SK-N-SH (cell line): ENCODE results near the gene PACSIN2. TPM values are rescaled to one million over a fixed set of nuclear protein-coding genes. Genes with fewer than 3 reads are reported as not detected.
A peak's percentile ranks its signal among the peaks of the same experiment; 100 is the strongest.

Source experiments
- CTCF ChIA-PET: fragments of 300-600, 350-600 bp; formaldehyde crosslinking; extraction: SDS; loops from one replicate; lab custom pipeline; 2021; lab: Yijun Ruan, JAX
- POLR2A ChIA-PET: fragments of 350-600 bp; sonication (Branson Sonifier 250); formaldehyde crosslinking; extraction: SDS; loops from one replicate; lab custom pipeline; 2020; ENCODE audit warnings: antibody characterized with exemption, inconsistent platforms; lab: Yijun Ruan, JAX
- DNase-seq: peaks from one replicate; pipeline ENCODE4 v3.0.0; 2012
- H2AFZ ChIP-seq: fragments of 200-600 bp; sonication (generic); 2 replicates; pipeline ENCODE4 v1.8.1; 2016; ENCODE audit warnings: antibody characterized with exemption, mild to moderate bottlenecking, low read depth
- H3F3A ChIP-seq: fragments of 200-600 bp; sonication (generic); replicated peaks from 2 replicates; pipeline ENCODE3; 2016; ENCODE audit warnings: antibody characterized with exemption, mild to moderate bottlenecking; ENCODE audit not compliant: insufficient read depth
- H3K27ac ChIP-seq, 2 experiments: fragments of 200-500 bp in 1 of 2; fragments of 200-600 bp in 1 of 2; sonication (Bioruptor generic) in 1 of 2; sonication (generic), shearing (Covaris generic) in 1 of 2; 2 replicates each; pipeline versions ENCODE4 v1.5.1 to v1.6.1; 2014 to 2016; ENCODE audit warnings: low read depth in 2 of 2, inconsistent platforms in 1 of 2, low read length in 1 of 2, mild to moderate bottlenecking in 1 of 2, mixed read lengths in 1 of 2
- H3K27me3 ChIP-seq: fragments of 200-600 bp; sonication (generic), shearing (Covaris generic); 2 replicates; pipeline ENCODE4 v1.6.1; 2016; ENCODE audit warnings: mixed run types; ENCODE audit not compliant: insufficient read depth
- H3K36me3 ChIP-seq, 2 experiments: fragments of 200-500 bp in 1 of 2; fragments of 200-600 bp in 1 of 2; sonication (Bioruptor generic) in 1 of 2; sonication (generic) in 1 of 2; replicated peaks in 1 of 2; 2 replicates each; pipeline versions ENCODE3 to v1.5.1; 2014 to 2016; ENCODE audit warnings: low read length in 1 of 2, mild to moderate bottlenecking in 1 of 2; ENCODE audit not compliant: insufficient read depth in 2 of 2, control insufficient read depth in 1 of 2
- H3K4me1 ChIP-seq, 2 experiments: fragments of 200-500 bp in 1 of 2; fragments of 200-600 bp in 1 of 2; sonication (Bioruptor generic) in 1 of 2; sonication (generic), shearing (Covaris generic) in 1 of 2; 2 replicates each; pipeline versions ENCODE4 v1.5.1 to v1.6.1; 2014 to 2016; ENCODE audit warnings: low read depth in 1 of 2, low read length in 1 of 2, mixed run types in 1 of 2; ENCODE audit not compliant: insufficient read depth in 2 of 2, control insufficient read depth in 1 of 2
- H3K4me2 ChIP-seq: fragments of 200-600 bp; sonication (generic), shearing (Covaris generic); 2 replicates; pipeline ENCODE4 v1.6.1; 2017; ENCODE audit warnings: mixed run types
- H3K4me3 ChIP-seq, 2 experiments: fragments of 200-500 bp in 1 of 2; fragments of 200-600 bp in 1 of 2; sonication (Bioruptor generic) in 1 of 2; sonication (generic), shearing (Covaris generic) in 1 of 2; 2 replicates each; pipeline versions ENCODE4 v1.5.1 to v1.8.1; 2014 to 2016; ENCODE audit warnings: low read depth in 2 of 2, inconsistent platforms in 1 of 2, low read length in 1 of 2, mild to moderate bottlenecking in 1 of 2, mixed read lengths in 1 of 2, moderate library complexity in 1 of 2
- H3K79me2 ChIP-seq: fragments of 200-600 bp; sonication (generic); 2 replicates; pipeline ENCODE4 v1.8.1; 2017; ENCODE audit warnings: mild to moderate bottlenecking; ENCODE audit not compliant: insufficient read depth
- H3K9ac ChIP-seq: fragments of 200-600 bp; sonication (generic); 2 replicates; pipeline ENCODE4 v1.6.1; 2017; ENCODE audit warnings: mixed run types
- H3K9me2 ChIP-seq: fragments of 200-600 bp; sonication (generic); 2 replicates; pipeline ENCODE4 v1.6.1; 2017; ENCODE audit warnings: mixed run types
- H3K9me3 ChIP-seq: fragments of 200-600 bp; sonication (generic); 2 replicates; pipeline ENCODE4 v1.6.1; 2017; ENCODE audit warnings: mixed run types, mild to moderate bottlenecking, moderate library complexity
- H4K20me1 ChIP-seq: fragments of 200-600 bp; sonication (generic); 2 replicates; pipeline ENCODE4 v1.6.1; 2017; ENCODE audit warnings: mild to moderate bottlenecking, mixed run types; ENCODE audit not compliant: insufficient read depth
- EP300 ChIP-seq, 2 experiments: IDR thresholded peaks; 2 replicates each; pipeline versions ENCODE4 v1.4.0 to v1.6.1; 2012; ENCODE audit warnings: borderline replicate concordance in 1 of 2, low read depth in 1 of 2, low read length in 1 of 2
- FOSL2 ChIP-seq: IDR thresholded peaks from 2 replicates; pipeline ENCODE4 v1.4.0; 2012; ENCODE audit warnings: low read depth, mild to moderate bottlenecking, moderate library complexity, borderline replicate concordance
- MXI1 ChIP-seq: IDR thresholded peaks from 2 replicates; pipeline ENCODE4 v1.6.1; 2012; ENCODE audit warnings: mild to moderate bottlenecking, low read depth, low read length, improper control_type of control experiment
- POLR2AphosphoS5 ChIP-seq: IDR thresholded peaks from 2 replicates; pipeline ENCODE4 v1.6.1; 2012; ENCODE audit warnings: low read depth, low read length
- RAD21 ChIP-seq: IDR thresholded peaks from 2 replicates; pipeline ENCODE4 v1.6.1; 2012; ENCODE audit warnings: mild to moderate bottlenecking, low read length
- SMC3 ChIP-seq: IDR thresholded peaks from 2 replicates; pipeline ENCODE4 v1.6.1; 2012; ENCODE audit warnings: low read depth, low read length, improper control_type of control experiment
- WGBS: methylation state at CpG from one replicate; pipeline ENCODE4 v1.1.6; 2017; ENCODE audit warnings: low lambda C conversion rate; 5-methylcytosine and 5-hydroxymethylcytosine counted together
- polyA plus RNA-seq, 3 experiments: library from polyadenylated mRNA; depleted of rRNA; stranded (reverse); fragments of >200 nt; gene quantifications; 2 replicates each; pipeline ENCODE4 v1.2.3, GENCODE V29; 2012
- TF ChIP-seq, protein P1 (sequence below): IDR thresholded peaks from 2 replicates; pipeline ENCODE4 v1.6.1; 2012; ENCODE audit warnings: mild to moderate bottlenecking, low read depth, low read length, moderate library complexity
- TF ChIP-seq, protein P2 (sequence below): fragments of 200-600 bp; sonication (generic); IDR thresholded peaks from 2 replicates; pipeline ENCODE4 v1.6.1; 2017; ENCODE audit warnings: antibody characterized with exemption, mild to moderate bottlenecking, moderate library complexity
- TF ChIP-seq, protein P3 (sequence below): IDR thresholded peaks from 2 replicates; pipeline ENCODE4; 2012
- TF ChIP-seq, protein P4 (sequence below): IDR thresholded peaks from 2 replicates; pipeline ENCODE4 v1.4.0; 2012; ENCODE audit warnings: low read depth

PACSIN2 gene
- polyA plus RNA-seq, 1 of the 3 experiments (the other 2 are of a cell fraction) = 60.5 TPM

DNA sequence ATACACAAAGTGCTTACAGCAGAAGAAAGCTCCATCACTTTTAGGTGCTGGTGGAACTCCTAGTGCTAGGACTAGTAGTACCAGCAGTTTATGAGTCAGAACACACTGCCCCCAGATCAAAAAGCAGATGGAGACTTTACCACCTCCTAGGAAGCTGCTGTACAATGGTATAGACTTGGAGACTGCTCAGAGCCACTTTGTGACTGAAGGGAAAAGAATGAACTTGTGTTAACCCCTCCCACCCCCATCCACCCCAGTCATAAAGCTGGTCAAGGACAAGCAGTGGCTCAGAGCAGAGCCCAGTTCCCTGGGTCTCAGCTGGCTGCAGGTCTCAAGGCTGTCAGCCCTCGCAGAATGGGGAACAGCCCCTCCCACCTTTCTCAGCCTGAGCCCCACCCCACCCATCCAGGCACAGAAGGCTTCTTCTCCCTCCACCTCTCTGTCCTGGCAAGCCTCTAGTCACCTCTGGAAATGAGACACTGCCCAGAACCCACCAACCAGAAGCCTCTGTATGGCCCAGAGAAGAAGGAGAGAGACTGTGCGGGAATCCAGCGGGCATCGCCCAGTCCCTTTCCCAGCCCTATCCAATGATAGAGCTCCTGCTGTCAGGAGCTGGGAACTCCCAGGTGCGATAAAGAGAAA, 23.8 kb downstream of the PACSIN2 start:
- H2AFZ ChIP-seq = no peak overlapping the region
- peak overlapping the region in 1 of 2 experiments; percentile 85; a peak in 2 of 4 replicates for H3K27ac ChIP-seq
- DNase-seq = no peak
- no peaks in the 10 kb centered on the region for H3K9me3 ChIP-seq
- peaks cover 8 to 17% of the 10 kb centered on the region in 2 experiments; a peak in 2 of 4 replicates for H3K4me1 ChIP-seq
- H4K20me1 ChIP-seq = peaks cover 18% of the 10 kb centered on the region
- CTCF ChIA-PET = no interaction called here
- WGBS = 81% methylated on average over 3 of the region's 5 CpGs
- POLR2A ChIA-PET = interaction anchor here (1.1 kb wide), 1 partner anchor 24 kb away, joined by 3 read pairs; no protein-coding TSS in a partner anchor
- no peak overlapping the region for H3K4me3 ChIP-seq
- H3F3A ChIP-seq = peaks cover 16% of the 10 kb centered on the region
- TF ChIP-seq EP300 (IDR thresholded peaks at IDR 0.05; ENCODE audit: borderline replicate concordance in 1 of 2, low read depth in 1 of 2, low read length in 1 of 2) = 0 out of 4 replicates have a peak, but pooled peaks of 1 of the 2 experiments have one; percentile 8
- peak; percentile 38 for TF ChIP-seq FOSL2
- TF ChIP-seq, protein P1, sequence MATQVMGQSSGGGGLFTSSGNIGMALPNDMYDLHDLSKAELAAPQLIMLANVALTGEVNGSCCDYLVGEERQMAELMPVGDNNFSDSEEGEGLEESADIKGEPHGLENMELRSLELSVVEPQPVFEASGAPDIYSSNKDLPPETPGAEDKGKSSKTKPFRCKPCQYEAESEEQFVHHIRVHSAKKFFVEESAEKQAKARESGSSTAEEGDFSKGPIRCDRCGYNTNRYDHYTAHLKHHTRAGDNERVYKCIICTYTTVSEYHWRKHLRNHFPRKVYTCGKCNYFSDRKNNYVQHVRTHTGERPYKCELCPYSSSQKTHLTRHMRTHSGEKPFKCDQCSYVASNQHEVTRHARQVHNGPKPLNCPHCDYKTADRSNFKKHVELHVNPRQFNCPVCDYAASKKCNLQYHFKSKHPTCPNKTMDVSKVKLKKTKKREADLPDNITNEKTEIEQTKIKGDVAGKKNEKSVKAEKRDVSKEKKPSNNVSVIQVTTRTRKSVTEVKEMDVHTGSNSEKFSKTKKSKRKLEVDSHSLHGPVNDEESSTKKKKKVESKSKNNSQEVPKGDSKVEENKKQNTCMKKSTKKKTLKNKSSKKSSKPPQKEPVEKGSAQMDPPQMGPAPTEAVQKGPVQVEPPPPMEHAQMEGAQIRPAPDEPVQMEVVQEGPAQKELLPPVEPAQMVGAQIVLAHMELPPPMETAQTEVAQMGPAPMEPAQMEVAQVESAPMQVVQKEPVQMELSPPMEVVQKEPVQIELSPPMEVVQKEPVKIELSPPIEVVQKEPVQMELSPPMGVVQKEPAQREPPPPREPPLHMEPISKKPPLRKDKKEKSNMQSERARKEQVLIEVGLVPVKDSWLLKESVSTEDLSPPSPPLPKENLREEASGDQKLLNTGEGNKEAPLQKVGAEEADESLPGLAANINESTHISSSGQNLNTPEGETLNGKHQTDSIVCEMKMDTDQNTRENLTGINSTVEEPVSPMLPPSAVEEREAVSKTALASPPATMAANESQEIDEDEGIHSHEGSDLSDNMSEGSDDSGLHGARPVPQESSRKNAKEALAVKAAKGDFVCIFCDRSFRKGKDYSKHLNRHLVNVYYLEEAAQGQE = no peak
- TF ChIP-seq, all 33 proteins: peak for 2
- Histone ChIP-seq H3K79me2 (peaks cover 78% of the 10 kb centered on the region), H3K27me3 (no peaks in the 10 kb centered on the region), H3K9ac (peak overlapping the region; percentile 34; the same call in 1 of the 2 replicates), H3K9me2 (no peaks in the 10 kb centered on the region), H3K4me2 (peak overlapping the region; percentile 71; the same call in 1 of the 2 replicates), H3K36me3 (no peaks in the 10 kb centered on the region)

DNA sequence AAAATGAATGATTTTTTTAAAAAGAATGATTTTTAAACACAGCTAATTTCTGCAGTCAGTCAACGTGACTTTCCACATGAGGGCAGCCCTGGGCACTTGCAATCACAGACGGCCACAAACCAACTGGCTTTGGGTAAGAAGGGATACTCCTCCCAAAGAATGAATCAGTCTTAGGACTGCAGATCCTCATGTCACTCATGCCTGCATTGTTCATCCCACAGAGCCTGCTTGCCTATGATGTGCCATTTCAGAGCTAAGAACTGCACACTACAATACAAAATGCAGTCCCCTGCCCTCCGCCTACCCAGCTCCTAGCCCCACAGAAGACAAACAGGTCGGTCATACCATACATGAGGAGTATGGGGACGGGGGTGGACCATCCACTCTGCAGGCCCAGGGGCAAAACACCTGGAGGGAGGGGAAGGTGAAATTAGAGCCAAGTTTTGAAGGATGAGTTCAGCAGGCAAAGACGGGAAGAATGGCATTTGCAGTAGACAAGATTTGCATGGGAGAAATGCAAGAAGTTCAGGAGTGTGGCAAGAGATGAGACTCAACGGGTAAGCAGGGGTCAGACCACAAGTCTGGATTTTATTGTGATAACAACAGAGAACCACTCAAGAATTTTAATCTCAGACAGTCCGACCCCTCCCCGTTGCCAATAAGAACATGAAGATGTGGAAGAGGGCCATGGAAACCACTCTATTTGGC, 24.7 kb downstream of the PACSIN2 start:
- H3K4me1 ChIP-seq = peaks cover 15 to 17% of the 10 kb centered on the region in 2 experiments; a peak in 2 of 4 replicates
- 36% methylated on average over 8 of the region's 9 CpGs for WGBS

More for the DNA sequence above, 24.7 kb downstream of the PACSIN2 start:
- ChIA-PET POLR2A (interaction anchor here (1.1 kb wide), 1 partner anchor 25 kb away, joined by 3 read pairs; no protein-coding TSS in a partner anchor), CTCF (interaction anchor here (1.0 kb wide), 1 partner anchor 36 kb away, joined by 3 read pairs; no protein-coding TSS in a partner anchor)
- Histone ChIP-seq H3K4me3 (no peak overlapping the region), H2AFZ (no peak overlapping the region), H3K79me2 (peaks cover 75% of the 10 kb centered on the region), H3K27me3 (no peaks in the 10 kb centered on the region), H3K36me3 (no peaks in the 10 kb centered on the region), H3F3A (peaks cover 15% of the 10 kb centered on the region), H3K9me2 (no peaks in the 10 kb centered on the region), H4K20me1 (peaks cover 19% of the 10 kb centered on the region), H3K27ac (peak overlapping the region in 1 of 2 experiments; percentile 85; a peak in 2 of 4 replicates), H3K9ac (peak overlapping the region; percentile 39; the same call in 1 of the 2 replicates), H3K4me2 (peak overlapping the region; percentile 71), H3K9me3 (no peaks in the 10 kb centered on the region)
- peak; percentile 17; the same call in 1 of the 2 replicates for TF ChIP-seq FOSL2
- TF ChIP-seq, protein P2, sequence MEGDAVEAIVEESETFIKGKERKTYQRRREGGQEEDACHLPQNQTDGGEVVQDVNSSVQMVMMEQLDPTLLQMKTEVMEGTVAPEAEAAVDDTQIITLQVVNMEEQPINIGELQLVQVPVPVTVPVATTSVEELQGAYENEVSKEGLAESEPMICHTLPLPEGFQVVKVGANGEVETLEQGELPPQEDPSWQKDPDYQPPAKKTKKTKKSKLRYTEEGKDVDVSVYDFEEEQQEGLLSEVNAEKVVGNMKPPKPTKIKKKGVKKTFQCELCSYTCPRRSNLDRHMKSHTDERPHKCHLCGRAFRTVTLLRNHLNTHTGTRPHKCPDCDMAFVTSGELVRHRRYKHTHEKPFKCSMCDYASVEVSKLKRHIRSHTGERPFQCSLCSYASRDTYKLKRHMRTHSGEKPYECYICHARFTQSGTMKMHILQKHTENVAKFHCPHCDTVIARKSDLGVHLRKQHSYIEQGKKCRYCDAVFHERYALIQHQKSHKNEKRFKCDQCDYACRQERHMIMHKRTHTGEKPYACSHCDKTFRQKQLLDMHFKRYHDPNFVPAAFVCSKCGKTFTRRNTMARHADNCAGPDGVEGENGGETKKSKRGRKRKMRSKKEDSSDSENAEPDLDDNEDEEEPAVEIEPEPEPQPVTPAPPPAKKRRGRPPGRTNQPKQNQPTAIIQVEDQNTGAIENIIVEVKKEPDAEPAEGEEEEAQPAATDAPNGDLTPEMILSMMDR = peak; percentile 54
- TF ChIP-seq, protein P3, sequence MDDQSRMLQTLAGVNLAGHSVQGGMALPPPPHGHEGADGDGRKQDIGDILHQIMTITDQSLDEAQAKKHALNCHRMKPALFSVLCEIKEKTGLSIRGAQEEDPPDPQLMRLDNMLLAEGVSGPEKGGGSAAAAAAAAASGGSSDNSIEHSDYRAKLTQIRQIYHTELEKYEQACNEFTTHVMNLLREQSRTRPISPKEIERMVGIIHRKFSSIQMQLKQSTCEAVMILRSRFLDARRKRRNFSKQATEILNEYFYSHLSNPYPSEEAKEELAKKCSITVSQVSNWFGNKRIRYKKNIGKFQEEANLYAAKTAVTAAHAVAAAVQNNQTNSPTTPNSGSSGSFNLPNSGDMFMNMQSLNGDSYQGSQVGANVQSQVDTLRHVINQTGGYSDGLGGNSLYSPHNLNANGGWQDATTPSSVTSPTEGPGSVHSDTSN = peak; percentile 78
- no peak for TF ChIP-seq MXI1
- TF ChIP-seq, protein P4, sequence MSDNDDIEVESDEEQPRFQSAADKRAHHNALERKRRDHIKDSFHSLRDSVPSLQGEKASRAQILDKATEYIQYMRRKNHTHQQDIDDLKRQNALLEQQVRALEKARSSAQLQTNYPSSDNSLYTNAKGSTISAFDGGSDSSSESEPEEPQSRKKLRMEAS = peak; percentile 24; the same call in 1 of the 2 replicates
- TF ChIP-seq RAD21 = peak; percentile 34; the same call in 1 of the 2 replicates
- no peak for TF ChIP-seq POLR2AphosphoS5
- peak; percentile 25 for TF ChIP-seq SMC3
- DNase-seq = no peak
